Measurements from ENCODE around the gene CX3CR1.
"Not testable (repeated sequence)": the region's sequence is repeated elsewhere in the genome, so short reads cannot be mapped to it uniquely, and the experiment has no call there.

CX3CR1 gene, protein sequence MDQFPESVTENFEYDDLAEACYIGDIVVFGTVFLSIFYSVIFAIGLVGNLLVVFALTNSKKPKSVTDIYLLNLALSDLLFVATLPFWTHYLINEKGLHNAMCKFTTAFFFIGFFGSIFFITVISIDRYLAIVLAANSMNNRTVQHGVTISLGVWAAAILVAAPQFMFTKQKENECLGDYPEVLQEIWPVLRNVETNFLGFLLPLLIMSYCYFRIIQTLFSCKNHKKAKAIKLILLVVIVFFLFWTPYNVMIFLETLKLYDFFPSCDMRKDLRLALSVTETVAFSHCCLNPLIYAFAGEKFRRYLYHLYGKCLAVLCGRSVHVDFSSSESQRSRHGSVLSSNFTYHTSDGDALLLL

GRCh38 chr3:39279745-39280517, at the start of gene CX3CR1:
Gene CX3CR1 (minus strand): TSS chr3:39280036. CDS start chr3:39266509, 13,527 bp downstream.
- FAIRE-seq, result no peak

DNA sequence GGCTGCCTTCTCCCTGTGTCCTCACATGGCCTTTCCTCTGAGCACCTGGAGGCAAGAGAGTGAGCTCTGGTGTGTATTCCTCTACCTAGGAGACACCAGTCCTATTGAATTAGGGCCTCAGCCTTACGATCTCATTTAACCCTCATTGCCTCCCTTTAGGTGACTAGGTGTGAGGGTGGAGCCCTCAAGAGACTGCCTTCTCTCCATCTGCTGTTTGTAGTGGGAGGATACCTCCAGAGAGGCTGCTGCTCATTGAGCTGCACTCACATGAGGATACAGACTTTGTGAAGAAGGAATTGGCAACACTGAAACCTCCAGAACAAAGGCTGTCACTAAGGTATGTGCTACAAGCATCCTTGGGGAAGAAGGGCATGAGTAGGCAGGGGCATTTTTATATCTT, 49.7 kb upstream of the CX3CR1 start, which contains the start of gene CCR8:
TSS of gene CCR8 (plus strand) at position 217 of the 400 bp plus-strand sequence. CDS start 2,623 bp downstream, outside the sequence.
- FAIRE-seq, result no peak

DNA sequence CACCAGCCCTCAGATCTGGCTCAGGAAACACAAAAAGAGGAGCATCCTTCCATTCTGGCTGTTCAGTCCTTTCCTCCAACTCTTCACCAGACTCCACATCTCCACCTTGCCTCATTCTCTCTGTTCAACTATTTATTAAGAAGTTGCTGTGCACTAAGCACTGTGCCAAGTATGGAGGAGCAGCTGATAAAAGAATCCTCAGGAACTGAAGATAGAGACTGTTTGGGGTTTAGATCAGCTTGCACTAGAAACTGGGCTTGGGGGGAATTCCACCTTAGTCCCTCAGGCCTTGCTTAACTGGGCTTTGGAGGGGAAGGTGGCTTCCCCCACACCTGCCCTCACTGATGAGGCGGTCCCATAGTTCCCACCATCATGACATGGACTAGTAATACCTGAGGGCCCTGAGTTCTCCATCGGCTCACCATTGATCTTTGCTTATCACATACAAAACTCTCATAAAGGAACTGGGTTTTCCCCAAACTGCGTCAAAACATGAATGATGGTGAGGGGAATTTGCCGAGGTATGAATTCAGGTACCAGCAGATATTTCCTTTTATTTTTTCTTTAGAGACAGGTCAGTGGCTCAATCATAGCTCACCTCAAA, 48.0 kb upstream of the CX3CR1 start:
- no peak for FAIRE-seq

DNA sequence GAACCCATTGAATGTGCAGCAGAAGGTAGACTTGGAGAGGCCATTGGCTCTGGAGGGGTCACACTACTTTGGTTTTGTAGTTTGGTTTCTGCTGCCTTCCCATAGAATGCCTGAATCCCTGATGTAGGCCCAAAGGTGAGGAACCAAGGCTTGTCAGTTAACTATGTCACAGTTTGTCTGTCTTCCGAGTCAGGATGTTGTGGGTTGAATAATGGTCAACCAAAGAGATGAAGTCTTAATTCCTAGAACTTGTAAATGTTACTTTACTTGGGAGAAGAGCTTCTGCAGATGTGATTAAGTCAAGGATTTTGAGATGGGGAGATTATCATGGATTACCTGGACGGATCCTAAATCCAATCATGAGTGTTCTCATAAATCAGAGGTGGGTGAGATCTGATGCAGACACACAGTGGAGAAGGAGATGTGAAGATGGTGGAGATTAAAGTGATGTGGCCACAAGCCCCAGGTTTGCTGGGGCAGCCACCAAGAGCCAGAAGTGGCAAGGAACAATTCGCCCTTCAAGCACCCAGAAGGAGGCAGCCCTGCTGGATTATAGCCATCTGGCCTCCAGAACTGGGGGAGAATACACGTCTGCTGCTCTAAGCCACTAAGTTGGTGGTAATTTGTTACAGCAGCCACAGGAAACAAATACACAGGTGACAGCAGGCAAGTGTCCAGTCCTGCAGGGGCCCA, 47.4 kb upstream of the CX3CR1 start:
- FAIRE-seq, result no peak

DNA sequence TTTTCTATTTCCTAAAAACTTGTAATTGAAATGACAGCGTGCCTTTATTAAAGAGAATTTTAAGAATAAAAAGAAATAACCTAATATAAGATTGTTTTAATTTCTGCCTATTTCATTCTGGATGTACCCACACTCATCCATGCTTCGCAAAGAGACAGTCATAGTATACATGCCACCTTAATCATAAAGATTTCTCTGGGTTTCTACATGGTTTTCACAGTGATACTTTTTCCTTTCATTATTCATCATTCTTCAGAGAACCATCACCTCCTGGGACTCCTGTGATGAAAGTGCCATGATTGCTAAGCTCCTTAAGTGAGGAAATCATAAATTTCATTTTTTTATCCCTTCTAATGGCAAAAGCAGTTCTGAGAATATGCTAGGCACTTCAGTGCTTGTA, 45.4 kb upstream of the CX3CR1 start:
- FAIRE-seq, result no peak

DNA sequence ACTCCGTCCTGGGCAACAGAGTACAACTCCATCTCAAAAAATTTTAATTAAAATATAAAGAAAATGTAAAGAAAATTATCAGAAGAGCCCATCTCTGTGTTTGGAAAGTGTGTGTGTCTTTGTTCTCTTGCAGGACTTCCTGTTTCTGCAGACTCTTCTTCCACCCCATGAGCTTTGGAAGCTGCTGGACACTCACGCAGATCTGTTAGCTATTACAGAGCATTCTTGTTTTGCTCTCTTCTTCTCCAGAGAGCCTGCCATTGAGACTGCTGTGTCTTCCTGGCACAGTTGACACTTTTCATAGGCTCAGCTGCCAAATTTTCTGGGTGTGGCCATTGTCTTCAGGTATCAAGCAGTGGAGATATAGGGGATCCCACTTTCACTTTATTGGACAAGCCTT, 43.7 kb upstream of the CX3CR1 start:
- FAIRE-seq, result no peak

DNA sequence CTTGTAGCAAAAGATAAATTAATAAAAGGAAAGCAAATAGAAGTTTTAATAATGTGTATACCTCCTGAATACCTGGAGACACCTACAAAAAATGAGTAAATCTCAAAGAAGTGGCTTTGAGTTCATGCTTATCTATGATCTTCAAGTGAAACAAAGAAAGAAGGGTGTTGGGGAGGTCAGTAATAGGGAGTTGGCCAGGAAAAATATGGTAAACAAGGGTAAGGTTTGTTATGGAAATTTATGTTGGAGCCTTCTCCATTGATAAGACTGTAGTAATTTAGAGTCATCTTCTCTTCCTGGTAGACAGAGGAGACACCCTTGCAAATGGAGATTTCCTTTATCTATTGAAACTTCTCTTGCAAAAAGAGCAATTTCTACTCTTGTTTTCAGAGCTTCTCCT, 43.1 kb upstream of the CX3CR1 start:
- FAIRE-seq, result no peak

- FAIRE-seq, result not testable (repeated sequence)
These were observed 42.4 kb upstream of the CX3CR1 start for GRCh38 chr3:39322209-39322715.

DNA sequence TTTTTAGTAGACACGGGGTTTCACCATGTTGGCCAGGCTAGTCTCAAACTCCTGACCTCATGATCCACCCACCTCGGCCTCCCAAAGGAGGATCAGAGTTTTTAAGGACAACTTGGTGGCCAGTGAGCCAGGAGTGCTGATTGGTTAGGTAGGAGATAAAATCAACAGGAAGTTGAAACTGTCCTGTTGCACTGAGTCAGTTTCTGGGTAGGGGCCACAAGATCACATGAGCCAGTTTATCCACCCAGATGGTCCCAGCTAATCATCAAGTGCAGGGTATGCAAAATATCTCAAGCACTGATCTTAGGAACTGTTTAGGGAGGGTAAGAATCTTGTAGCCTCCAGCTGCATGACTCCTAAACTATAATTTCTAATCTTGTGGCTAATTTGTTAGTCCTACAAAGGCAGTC, 41.7 kb upstream of the CX3CR1 start:
- not testable (repeated sequence) for FAIRE-seq

DNA sequence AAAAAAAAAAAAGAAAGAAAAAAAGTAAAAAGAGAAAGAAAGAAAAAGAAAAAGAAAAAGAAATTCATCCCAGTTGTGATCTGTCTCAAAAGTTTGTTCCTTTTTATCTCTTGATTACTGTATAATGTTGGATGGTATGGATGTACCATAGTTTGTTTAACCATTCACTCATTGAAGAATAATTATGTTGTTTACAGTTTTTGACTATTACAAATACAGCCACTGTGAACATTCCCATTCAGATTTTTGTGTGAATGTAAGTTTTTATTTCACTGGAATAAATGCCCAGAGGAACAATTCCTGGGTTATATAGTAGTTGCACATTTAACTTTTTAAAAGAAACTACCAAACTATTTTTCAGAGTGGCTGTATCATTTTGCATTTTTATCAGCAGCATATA, 39.4 kb upstream of the CX3CR1 start:
- no peak for FAIRE-seq

GRCh38 chr3:39318301-39318700, 38.5 kb upstream of the CX3CR1 start:
- FAIRE-seq, result no peak

DNA sequence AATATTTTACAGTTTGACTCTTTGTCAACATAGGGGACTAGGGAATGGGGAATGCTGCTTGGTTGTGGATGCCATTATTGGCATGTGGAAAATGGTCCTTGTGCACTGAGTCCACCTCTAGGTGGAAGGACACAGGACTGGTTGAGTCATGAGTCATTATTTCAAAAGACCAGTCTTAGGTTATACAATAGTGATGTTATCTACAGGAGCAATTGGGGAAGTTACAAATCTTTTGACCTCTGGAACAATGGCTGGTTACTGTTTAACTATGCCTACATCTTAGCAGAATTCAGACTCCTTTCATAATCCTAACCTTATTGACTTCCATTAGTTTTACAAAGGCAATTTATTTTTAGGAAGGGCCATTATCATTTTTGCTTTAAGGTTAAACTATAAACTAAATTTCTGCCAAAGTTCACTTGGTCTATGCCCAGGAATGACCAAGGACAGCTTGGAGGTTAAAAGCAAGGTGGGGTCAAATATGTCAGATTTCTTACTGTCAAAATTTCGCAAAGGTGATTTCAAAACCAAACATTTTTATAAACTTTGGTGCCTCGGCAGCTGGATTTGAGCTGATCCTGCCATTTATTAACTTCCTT, 37.8 kb upstream of the CX3CR1 start:
- no peak for FAIRE-seq

DNA sequence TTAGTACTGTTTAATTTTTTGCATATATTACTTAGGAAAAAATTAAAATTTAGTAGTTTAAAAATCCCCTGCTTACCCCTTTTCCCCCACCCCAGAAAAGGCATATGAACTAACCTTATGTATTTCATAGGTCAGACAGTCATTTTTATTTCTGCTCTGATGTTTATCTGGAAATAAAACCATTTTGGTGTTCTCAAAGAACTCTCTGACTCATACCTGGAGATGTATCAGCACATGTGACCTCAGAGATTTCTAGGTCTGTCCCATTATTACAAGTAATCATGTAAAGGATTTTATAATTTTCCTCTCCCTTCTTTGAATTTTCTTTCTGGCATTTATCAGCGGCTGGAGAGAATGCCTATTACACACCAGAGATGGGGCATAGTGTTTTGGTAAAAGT, 35.6 kb upstream of the CX3CR1 start:
- FAIRE-seq, result no peak

GRCh38 chr3:39313289-39313688, 33.5 kb upstream of the CX3CR1 start:
- no peak for FAIRE-seq

- FAIRE-seq, result no peak
These were observed 22.3 kb upstream of the CX3CR1 start for GRCh38 chr3:39302178-39302577.

GRCh38 chr3:39299279-39299678, 19.4 kb upstream of the CX3CR1 start:
- FAIRE-seq, result no peak

DNA sequence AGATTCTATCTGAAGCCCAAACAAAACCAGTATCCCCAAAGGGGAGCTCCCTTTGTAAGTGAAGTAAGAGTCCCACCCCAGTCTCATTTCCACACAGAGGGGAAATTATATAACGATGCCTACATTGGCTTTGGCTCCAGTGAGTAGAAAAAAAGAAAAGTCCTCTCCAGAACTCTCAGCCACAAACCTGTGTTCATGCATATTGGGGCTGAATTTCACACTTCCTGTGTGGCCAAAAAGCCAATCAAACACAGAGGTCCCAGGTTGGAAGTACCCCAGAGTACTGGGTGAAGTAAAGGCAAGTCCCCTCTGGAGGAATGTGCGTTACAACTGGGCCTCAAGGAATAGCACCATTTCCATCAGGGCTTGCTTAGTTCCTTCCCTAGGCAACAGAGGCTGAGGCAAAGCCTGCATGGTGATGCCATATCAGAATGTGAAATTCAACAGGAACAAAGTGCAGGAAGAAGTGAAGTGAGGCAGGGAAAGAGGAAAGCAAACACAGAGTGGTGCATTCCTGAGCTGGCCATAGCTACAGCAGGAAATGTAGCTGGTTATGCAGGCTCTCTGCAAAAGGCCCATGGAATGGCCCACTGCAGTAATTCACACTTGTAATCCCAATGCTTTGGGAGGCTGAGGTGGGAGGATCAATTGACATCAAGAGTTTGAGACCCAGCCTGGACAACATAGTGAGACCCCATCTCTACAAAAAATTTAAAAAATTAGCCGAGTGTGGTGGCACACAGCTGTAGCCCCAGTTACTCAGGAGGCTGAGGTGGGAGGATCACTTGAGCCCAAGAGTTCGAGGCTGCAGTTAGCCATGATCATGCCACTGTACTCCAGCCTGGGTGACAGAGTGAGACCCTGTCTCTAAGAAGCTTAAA, 16.6 kb upstream of the CX3CR1 start:
- FAIRE-seq, result no peak

DNA sequence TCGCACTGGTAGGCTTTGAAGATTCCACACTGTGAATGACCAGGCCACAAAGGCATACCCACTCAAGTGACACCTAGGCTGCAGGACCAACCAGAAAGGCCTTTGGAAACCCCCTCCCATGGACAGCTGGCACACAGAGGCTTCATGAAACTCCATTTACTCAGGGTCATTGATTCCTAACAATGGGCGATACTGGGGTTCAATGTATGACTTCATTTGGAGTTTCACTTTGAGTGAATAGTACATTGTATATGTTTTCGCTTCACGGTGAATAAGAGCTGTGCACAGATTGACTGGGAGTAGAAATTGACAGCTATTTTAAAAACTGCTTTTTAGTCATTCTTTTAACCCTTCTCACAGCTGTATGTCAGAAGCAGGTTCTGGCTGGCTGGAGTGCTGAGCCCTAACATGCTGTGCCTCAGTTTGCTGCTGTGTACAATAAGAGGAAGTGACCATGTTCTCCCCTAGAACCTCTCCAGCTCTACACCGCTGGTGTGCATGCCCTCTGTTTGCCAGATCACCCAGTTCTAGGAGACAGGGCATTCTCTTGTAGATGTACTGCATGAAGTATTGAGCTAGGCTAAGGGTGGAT, 15.4 kb upstream of the CX3CR1 start:
- no peak for FAIRE-seq

DNA sequence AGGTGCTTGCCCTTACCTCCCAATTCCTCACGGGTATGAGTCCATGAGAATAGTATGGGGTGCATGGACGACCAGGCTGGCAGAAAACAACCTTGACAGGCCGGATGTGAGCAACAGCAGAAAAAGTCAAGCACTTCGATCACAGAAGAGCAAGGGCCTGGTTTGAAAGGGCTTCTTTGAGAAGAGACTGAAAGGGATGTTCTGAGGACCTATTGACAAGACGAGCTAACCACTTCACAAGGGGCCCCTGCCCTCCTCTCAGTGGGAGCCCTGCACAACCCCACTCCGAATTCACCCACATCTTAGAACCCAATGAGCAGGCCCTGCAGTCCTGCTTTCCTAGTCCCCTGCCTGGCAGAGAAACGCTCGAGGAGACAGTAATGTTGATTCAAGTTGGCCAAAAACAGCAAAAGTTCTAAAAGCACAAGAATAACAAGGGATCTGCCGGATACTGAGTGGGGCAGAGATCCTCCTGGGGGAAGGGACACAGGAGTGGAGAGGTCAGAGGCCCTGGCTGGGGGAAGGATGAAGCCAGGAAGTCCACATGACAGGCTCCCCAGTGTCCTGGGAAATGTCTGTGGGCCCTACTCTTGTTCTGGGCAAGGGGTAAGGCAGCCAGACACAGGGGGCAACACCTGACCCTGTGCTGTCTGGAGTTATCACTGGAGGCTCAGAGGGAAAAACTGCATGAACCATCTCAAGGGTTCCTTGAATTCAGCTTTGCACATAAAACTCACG, 14.8 kb upstream of the CX3CR1 start:
- FAIRE-seq, result no peak

DNA sequence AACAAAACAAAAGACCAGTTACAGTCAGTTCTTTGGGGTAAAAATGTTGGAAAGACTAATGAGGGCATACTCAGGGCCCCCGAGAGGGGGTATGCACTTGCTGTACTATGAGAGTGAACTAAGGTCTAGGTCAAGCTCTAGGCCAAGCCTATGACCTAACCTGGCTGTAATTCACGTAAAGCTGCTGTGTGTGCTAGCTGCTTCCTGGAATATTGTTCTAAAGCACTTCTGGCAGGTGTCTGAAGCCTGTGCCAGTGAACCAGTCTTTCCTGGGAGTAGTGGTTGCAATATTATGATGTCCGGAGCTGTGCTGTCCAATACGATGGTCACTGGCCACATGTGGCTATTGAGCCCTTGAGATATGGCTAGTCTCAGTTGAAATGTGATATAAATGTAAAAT, 13.1 kb upstream of the CX3CR1 start:
- no peak for FAIRE-seq
